Astrocyte of the cerebellum (primary cell): Measurements from ENCODE around the gene SIX4.

ENCODE experiments used
- DNase-seq: peaks from one replicate; pipeline ENCODE4 v3.0.0-alpha.2; 2011; ENCODE audit warnings: low read depth
- H3K4me3 ChIP-seq: 2 replicates; pipeline ENCODE4 v1.5.1; 2011; ENCODE audit warnings: mild to moderate bottlenecking, low read depth, low read length, moderate library complexity
- in situ Hi-C: cut with HindIII; loops from 2 replicates; pipeline ENCODE4 v1.10.0; 2017; ENCODE audit warnings: low sequenced_read_pairs
- TF ChIP-seq, protein P1 (sequence below): IDR thresholded peaks from 2 replicates; pipeline ENCODE4 v1.5.1; 2012; ENCODE audit warnings: low read length, low read depth, moderate library complexity, mild to moderate bottlenecking; ENCODE audit errors: missing control alignments

SIX4 gene

DNA sequence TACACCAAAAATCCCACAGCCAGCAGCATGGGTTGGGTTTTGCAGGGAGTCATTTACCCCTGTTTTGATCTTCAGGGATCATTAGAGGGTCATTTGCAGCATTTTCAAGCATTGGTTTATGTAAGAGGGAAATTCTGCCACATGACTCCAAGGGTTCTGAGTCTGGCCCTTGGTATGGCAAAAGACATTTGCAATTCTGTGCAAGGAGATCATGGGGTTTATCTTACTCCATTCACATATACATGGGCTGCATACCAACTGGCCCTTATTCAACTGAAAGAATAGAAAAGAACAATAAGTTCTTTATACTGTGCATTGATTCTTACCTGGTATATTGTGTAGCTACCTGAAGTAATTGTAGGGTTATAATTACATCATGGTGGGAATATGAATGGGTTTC, 13.7 kb downstream of the SIX4 start:
- DNase-seq, result no peak
- in situ Hi-C loops, result no loop called here
- no peak overlapping the region for H3K4me3 ChIP-seq
- TF ChIP-seq, protein P1, sequence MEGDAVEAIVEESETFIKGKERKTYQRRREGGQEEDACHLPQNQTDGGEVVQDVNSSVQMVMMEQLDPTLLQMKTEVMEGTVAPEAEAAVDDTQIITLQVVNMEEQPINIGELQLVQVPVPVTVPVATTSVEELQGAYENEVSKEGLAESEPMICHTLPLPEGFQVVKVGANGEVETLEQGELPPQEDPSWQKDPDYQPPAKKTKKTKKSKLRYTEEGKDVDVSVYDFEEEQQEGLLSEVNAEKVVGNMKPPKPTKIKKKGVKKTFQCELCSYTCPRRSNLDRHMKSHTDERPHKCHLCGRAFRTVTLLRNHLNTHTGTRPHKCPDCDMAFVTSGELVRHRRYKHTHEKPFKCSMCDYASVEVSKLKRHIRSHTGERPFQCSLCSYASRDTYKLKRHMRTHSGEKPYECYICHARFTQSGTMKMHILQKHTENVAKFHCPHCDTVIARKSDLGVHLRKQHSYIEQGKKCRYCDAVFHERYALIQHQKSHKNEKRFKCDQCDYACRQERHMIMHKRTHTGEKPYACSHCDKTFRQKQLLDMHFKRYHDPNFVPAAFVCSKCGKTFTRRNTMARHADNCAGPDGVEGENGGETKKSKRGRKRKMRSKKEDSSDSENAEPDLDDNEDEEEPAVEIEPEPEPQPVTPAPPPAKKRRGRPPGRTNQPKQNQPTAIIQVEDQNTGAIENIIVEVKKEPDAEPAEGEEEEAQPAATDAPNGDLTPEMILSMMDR, result no peak

DNA sequence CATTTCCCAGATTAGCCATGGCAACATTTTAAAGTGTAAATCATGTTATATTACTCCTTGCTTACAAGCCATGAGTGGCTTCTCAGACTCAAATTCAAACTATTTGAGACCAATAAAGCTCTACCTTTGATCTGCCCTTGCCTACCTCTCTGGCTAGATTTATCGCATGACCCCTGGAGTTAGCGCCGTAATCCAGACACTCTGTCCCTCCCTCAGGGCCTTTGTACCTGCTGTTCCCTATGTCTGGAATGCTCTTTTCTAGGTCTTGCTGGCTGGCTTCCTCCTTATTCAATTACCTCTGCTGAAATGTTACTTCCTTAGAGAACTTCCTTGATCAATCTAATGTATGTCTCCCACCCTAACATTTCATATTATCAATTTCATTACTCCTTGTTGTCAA, 16.3 kb downstream of the SIX4 start:
- H3K4me3 ChIP-seq, result no peak overlapping the region
- in situ Hi-C loops, result no loop called here
- DNase-seq, result no peak
- TF ChIP-seq, protein P1, result no peak

DNA sequence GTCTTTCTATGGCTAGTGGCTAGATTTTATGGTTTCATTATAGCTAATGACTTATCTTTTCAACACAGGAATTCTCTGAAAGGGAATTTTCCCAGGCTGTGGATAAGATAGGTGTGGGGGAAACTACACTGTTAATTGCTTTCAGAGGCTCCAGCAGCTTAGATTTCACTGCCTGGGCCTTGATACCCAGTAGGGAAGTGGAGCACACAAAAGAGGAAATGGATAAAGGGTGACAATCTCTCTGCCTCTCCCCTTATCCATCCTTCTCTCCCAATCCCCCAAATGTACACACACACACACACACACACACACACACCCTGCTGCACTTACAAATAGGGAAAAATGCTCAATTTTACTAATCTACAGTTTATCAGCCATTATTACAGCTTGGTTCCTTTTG, 19.1 kb downstream of the SIX4 start:
- in situ Hi-C loops, result no loop called here
- TF ChIP-seq, protein P1, result no peak
- H3K4me3 ChIP-seq, result no peak overlapping the region
- DNase-seq, result no peak

DNA sequence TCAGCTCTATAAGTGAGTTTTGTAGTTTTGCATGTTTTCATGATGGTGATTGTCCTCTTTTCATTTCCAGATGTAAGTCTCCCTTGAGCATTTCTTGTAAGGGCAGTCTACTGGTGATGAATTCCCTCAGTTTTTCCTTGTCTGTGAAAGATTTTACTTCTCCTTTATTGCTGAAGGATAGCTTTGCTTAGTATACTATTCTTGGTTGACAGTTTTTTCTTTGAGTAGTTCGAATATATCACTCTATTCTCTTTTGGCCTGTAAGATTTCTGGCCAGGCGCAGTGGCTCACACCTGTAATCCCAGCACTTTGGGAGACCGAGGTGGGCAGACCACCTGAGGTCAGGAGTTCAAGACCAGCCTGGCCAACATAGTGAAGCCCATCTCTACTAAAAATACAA, 23.6 kb downstream of the SIX4 start:
- in situ Hi-C loops, result no loop called here

DNA sequence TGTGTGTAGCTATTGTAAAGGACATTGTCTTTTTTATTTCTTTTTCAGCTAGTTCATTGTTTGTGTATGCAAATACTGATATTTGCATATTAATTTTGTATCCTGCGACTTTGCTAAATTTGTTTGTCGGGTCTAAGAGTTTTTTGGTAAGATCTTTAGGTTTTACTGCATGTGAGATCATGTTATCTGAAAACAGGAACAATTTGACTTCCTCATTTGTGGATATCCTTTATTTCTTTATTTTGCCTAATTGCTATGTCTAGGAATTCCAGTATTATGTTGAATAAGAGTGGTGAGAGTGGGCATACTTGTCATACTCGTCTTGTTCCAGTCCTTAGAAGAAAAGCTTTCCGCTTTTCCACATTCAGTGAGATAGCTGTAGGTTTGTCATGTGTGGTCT, 28.8 kb downstream of the SIX4 start:
- TF ChIP-seq, protein P1, result no peak
- in situ Hi-C loops, result no loop called here
- no peak overlapping the region for H3K4me3 ChIP-seq
- DNase-seq, result no peak

More for the DNA sequence above, 23.6 kb downstream of the SIX4 start:
- DNase-seq, result no peak
- TF ChIP-seq, protein P1, result no peak
- H3K4me3 ChIP-seq, result no peak overlapping the region

DNA sequence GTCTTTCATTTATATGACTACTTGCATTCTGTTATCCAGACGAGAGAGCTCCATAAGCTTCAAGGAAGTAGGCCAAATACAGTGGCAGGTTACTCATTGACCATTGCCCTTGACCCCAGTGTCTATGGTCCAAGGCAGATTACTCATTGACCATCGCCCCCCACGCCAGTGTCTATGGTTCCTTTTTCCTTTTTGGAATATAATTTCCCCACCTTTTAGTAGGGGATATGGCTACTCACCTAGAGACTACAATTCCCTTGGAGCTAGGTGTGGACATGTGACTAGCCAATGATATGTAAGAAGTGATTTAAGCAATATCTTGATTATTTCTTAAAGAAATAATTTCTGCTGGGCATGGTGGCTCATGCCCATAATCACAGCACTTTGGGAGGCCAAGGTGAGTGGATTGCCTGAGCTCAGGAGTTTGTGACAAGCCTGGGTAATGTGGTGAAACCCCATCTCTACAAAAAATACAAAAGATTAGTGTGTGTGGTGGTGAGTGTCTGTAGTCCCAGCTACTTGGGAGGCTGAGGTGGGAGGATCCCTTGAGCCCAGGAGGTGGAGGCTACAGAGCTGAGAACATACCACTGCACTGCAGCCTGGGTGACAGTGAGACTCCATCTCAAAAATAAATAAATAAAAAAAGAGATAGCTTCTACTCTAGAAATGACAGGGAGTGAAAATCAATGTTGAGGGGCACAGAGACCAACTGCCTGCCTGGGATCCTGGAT, 32.6 kb downstream of the SIX4 start:
- no peak overlapping the region for H3K4me3 ChIP-seq
- no peak for DNase-seq
- TF ChIP-seq, protein P1, result no peak
- in situ Hi-C loops, result no loop called here
